ENCODE results near the gene SMIM27. TPM values are rescaled to one million over a fixed set of nuclear protein-coding genes. Genes with fewer than 3 reads are reported as not detected.
A peak's percentile ranks its signal among the peaks of the same experiment; 100 is the strongest.

The SMIM27 gene
- total and polyA plus RNA-seq, 9 of the 15 experiments (the other 6 are each of a cell fraction or from before 2014, with no cell fraction given) = 2.9 to 16.1 (median 7.9) TPM

DNA sequence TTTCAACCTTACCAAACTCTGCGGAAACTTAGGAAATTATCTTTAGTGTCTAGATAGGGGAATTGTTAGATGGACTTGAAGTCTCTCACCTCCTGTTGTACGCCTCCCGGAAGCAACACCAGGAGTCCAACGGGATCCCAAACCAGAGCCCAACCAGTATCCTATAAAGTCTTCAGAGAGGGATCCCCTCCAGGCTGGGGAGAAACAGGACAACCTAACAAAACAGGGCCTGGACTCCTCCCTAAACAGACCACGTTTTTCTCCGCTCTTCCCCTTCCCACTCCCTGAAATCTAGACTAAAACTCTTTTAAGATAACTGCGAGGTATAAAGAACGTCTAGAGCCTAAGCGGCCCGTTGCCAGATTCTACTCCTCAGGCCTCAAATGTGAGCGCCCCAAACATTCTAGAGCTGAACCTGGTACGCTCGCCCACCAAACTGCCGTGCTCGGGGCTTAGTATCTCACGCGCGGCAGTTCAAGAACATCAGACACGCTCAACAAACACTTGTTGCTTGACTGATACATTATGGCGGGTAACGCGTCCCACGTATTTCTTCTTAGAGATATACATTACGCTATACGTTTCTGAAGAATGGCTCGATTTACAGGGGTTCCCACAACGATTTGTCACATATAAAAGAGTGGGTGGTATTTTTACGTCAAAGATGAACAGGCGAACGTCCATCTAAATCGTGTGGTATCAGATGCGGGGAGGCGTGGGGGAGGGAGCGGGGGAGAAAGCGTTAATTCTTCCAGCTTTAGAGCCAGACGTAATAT lies 663 bp upstream of the SMIM27 start (continued):
- TF ChIP-seq GABPB2 (CRISPR knock-in tag; conservative IDR thresholded peaks at IDR 0.05) (no peak), FOXK2 (conservative IDR thresholded peaks at IDR 0.05 in 1 of 2, IDR thresholded peaks at IDR 0.05 in 1 of 2; ENCODE audit: low read depth in 2 of 2) (0 out of 4 replicates have a peak, but pooled peaks of 1 of the 2 experiments have one; percentile 4), CHCHD3 (CRISPR knock-in tag; IDR thresholded peaks at IDR 0.05) (no peak)
- TF ChIP-seq, protein P1, sequence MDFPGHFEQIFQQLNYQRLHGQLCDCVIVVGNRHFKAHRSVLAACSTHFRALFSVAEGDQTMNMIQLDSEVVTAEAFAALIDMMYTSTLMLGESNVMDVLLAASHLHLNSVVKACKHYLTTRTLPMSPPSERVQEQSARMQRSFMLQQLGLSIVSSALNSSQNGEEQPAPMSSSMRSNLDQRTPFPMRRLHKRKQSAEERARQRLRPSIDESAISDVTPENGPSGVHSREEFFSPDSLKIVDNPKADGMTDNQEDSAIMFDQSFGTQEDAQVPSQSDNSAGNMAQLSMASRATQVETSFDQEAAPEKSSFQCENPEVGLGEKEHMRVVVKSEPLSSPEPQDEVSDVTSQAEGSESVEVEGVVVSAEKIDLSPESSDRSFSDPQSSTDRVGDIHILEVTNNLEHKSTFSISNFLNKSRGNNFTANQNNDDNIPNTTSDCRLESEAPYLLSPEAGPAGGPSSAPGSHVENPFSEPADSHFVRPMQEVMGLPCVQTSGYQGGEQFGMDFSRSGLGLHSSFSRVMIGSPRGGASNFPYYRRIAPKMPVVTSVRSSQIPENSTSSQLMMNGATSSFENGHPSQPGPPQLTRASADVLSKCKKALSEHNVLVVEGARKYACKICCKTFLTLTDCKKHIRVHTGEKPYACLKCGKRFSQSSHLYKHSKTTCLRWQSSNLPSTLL (IDR thresholded peaks at IDR 0.05) = no peak

DNA sequence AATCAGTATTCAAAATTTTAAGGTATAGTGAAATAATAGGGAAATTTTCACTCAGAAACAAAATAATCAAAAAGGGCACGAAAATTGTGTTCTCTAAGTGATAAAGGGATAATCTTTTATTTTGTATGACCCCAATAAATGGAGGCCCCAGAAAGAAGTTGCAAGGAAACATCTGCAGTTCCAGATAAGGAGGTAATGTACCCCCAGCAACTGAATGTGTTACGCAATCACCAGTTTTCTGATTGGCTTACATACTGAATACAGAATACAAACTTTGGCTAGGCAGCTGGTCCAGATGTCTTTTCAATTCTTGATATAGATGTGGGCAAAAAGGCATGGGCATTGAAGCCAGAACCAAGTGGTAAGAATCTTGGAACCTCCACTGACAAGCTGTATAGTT lies 2.0 kb downstream of the SMIM27 start:
- in situ Hi-C loops (cut with MboI) (loop anchor here (25.0 kb wide), 1 partner anchor 683 kb away; the partner anchor contains the start of gene SPINK4), intact Hi-C loops (cut with micrococcal nuclease) (no loop called here)
- Histone ChIP-seq H4K20me1 (replicated peaks; ENCODE audit: control insufficient read depth, insufficient read depth, low read length) (peaks cover 8% of the 10 kb centered on the region; the same call in 1 of the 2 replicates), H3K27ac (ENCODE audit: extremely low read depth, low read depth, low read length) (peak overlapping the region; percentile 97), H3K4me2 (ENCODE audit: insufficient read depth, low read length) (peak overlapping the region; percentile 32; the same call in 1 of the 2 replicates), H3K9ac (ENCODE audit: insufficient read depth in 1 of 2, low read depth in 2 of 2, low read length in 2 of 2) (peak overlapping the region in 1 of 2 experiments; percentile 53; a peak in 1 of 4 replicates), H3K4me3 (no peak overlapping the region), H3K36me3 (ENCODE audit: control insufficient read depth, insufficient read depth, low read length) (peaks cover 9% of the 10 kb centered on the region; the same call in 2 of the 3 replicates), H3K9me3 (replicated peaks; ENCODE audit: control insufficient read depth, insufficient read depth, low read depth, low read length) (no peaks in the 10 kb centered on the region), H3K4me1 (replicated peaks in 1 of 2; ENCODE audit: control insufficient read depth in 2 of 2, insufficient read depth in 2 of 2, low read length in 2 of 2) (peaks cover 10 to 15% of the 10 kb centered on the region in 2 experiments; a peak in 4 of 5 replicates), H2AFZ (ENCODE audit: low read depth, low read length) (no peak overlapping the region), H3K9me1 (ENCODE audit: control insufficient read depth, insufficient read depth, low read length) (no peaks in the 10 kb centered on the region), H3K79me2 (ENCODE audit: control insufficient read depth, insufficient read depth, low read length) (peaks cover 53% of the 10 kb centered on the region), H3K27me3 (ENCODE audit: control insufficient read depth in 2 of 2, insufficient read depth in 2 of 2, low read length in 2 of 2) (no peaks in the 10 kb centered on the region)
- ATAC-seq (peak; percentile 18; the same call in 1 of the 3 replicates), FAIRE-seq (peak; percentile 90), DNase-seq (ENCODE audit: extremely low read depth in 1 of 4, low spot score in 3 of 4) (peak; percentile 47 to 78 (median 62))
- POLR2A ChIA-PET = interaction anchor here (0.8 to 1.2 kb wide), 3 partner anchors 9 to 489 kb away, joined by 3 to 6 read pairs (median 4); no protein-coding TSS in a partner anchor
- CTCF ChIA-PET (ENCODE audit: low intra/inter-chr PET ratio) = no interaction called here
- 0% methylated on average over 2 of the region's 2 CpGs for WGBS (ENCODE audit: insufficient coverage, low coverage, missing lambda C conversion rate)
- no TSS peak for BruUV-seq (replicated peaks)
- TF ChIP-seq ZBTB8A (IDR thresholded peaks at IDR 0.05; ENCODE audit: partially characterized antibody) = no peak
- TF ChIP-seq EWSR1 (IDR thresholded peaks at IDR 0.05; ENCODE audit: borderline replicate concordance, low read depth, partially characterized antibody) = no peak
- TF ChIP-seq ZNF717 (CRISPR knock-in tag; IDR thresholded peaks at IDR 0.05) = no peak
- TF ChIP-seq KLF1 (tag; IDR thresholded peaks at IDR 0.05) = no peak
- no peak for TF ChIP-seq RBM14 (IDR thresholded peaks at IDR 0.05; ENCODE audit: borderline replicate concordance, insufficient read depth, low read depth, low read length)
- TF ChIP-seq RBM34 (IDR thresholded peaks at IDR 0.05; ENCODE audit: borderline replicate concordance, insufficient read depth, low read length) = no peak
- TF ChIP-seq, protein P2, sequence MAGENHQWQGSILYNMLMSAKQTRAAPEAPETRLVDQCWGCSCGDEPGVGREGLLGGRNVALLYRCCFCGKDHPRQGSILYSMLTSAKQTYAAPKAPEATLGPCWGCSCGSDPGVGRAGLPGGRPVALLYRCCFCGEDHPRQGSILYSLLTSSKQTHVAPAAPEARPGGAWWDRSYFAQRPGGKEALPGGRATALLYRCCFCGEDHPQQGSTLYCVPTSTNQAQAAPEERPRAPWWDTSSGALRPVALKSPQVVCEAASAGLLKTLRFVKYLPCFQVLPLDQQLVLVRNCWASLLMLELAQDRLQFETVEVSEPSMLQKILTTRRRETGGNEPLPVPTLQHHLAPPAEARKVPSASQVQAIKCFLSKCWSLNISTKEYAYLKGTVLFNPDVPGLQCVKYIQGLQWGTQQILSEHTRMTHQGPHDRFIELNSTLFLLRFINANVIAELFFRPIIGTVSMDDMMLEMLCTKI (IDR thresholded peaks at IDR 0.05; ENCODE audit: partially characterized antibody) = no peak
- TF ChIP-seq CBFA2T2 (conservative IDR thresholded peaks at IDR 0.05) = peak; percentile 78
- TF ChIP-seq LARP7 (IDR thresholded peaks at IDR 0.05) = no peak
- peak; percentile 37; the same call in 1 of the 2 replicates for TF ChIP-seq RFX1 (IDR thresholded peaks at IDR 0.05)
- TF ChIP-seq TSC22D4 (tag; IDR thresholded peaks at IDR 0.05) = no peak
